Effector memory CD8-positive, alpha-beta T cell (primary cell): ENCODE measurements around the gene ATP5PB.
A peak's percentile ranks its signal among the peaks of the same experiment; 100 is the strongest.

Experiments
- ATAC-seq: fragments of 150-1000 bp; cut with Tn5 transposase; replicated peaks from 2 replicates; pipeline ENCODE4 v1.10.0; 2021; ENCODE audit warnings: mild to moderate bottlenecking, moderate library complexity
- DNase-seq, 3 experiments: peaks; one replicate each; pipeline ENCODE4 v3.0.0; 2021
- H3K27ac Mint-ChIP-seq, 2 donors: one replicate each; pipeline ENCODE4 v1.8.0; 2022; ENCODE audit warnings: mild to moderate bottlenecking in 2 of 2, mixed read lengths in 2 of 2, moderate library complexity in 2 of 2
- H3K27me3 Mint-ChIP-seq, 2 donors: one replicate each; pipeline ENCODE4 v1.8.0; 2022; ENCODE audit warnings: mixed read lengths in 2 of 2
- H3K36me3 Mint-ChIP-seq: one replicate; pipeline ENCODE4 v1.8.0; 2022; ENCODE audit warnings: mild to moderate bottlenecking, moderate library complexity, mixed read lengths; ENCODE audit not compliant: insufficient read depth
- H3K4me1 Mint-ChIP-seq, 2 donors: one replicate each; pipeline ENCODE4 v1.8.0; 2022; ENCODE audit warnings: low read depth in 2 of 2, mixed read lengths in 2 of 2
- H3K4me3 Mint-ChIP-seq, 2 donors: one replicate each; pipeline ENCODE4 v1.8.0; 2022; ENCODE audit warnings: mild to moderate bottlenecking in 2 of 2, mixed read lengths in 2 of 2, moderate library complexity in 2 of 2
- H3K9me3 Mint-ChIP-seq, 2 donors: one replicate each; pipeline ENCODE4 v1.8.0; 2022; ENCODE audit warnings: mixed read lengths in 2 of 2

ATP5PB gene

DNA sequence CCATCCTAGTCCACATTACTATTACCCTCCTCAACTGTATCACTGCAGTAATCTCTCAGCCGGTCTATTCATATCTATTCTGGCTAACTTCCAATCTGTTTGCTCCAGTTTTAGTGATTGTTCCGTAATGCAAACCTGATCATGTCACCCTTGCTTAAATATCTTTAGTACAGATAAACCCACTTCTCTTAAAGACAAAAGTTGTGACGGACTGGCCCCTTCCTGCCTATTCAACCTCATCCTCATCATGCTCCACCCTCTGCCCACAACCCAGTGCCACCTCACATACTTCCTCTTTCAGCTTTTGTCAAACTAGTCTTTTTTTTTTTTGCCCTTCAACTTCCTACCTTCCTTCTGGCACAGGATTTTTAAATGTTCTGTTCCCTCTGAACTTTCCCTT lies 21.7 kb downstream of the ATP5PB start:
- H3K4me3 Mint-ChIP-seq = no peak overlapping the region
- no peaks in the 10 kb centered on the region for H3K27me3 Mint-ChIP-seq
- no peaks in the 10 kb centered on the region for H3K36me3 Mint-ChIP-seq
- H3K27ac Mint-ChIP-seq = no peak overlapping the region
- peaks cover 18 to 22% of the 10 kb centered on the region in 2 donors for H3K4me1 Mint-ChIP-seq
- peak; percentile 58 to 64 (median 61) for DNase-seq
- H3K9me3 Mint-ChIP-seq = no peaks in the 10 kb centered on the region
- ATAC-seq = peak; percentile 97

DNA sequence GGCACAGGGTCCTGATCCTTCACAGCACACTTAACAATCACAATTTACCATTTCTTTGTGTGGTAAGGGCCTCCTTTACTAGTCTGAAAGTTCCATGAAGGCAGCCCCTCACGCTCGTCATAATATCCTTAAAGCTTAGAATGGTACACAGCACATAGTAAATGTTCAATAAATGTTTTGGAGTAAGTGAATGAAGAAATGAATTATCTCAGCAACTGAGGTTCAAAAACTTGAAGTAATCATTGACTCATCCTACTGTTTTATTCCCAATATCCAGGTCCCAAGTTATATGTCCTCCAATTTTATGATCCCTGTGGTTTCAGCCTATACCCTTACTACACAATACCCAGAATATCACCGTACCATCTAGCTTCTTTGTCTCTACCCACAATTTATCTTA lies 22.3 kb downstream of the ATP5PB start:
- Mint-ChIP-seq H3K4me3 (no peak overlapping the region), H3K27me3 (no peaks in the 10 kb centered on the region), H3K9me3 (no peaks in the 10 kb centered on the region), H3K4me1 (peaks cover 21 to 27% of the 10 kb centered on the region in 2 donors), H3K27ac (no peak overlapping the region), H3K36me3 (no peaks in the 10 kb centered on the region)
- no peak for ATAC-seq
- no peak for DNase-seq

DNA sequence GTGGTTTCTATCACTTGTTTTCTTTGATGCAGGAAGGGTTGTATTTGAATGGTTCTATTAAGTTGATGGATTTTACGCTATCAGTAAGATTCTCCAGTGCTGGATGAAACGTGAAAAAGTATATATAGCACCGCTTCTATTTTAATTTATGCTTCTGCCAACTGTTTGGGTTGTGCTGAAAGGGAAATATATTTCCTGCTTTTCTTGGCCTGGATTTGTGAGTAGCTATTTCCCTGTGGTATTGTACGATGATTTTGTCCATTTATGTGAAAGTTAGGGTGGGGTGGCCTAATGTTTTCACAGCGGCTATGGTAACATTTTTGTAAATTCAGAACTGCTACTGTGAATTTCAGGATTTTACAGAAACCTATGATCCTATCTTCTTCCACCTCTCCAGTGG lies 24.8 kb downstream of the ATP5PB start:
- Mint-ChIP-seq H3K4me3 (peak overlapping the region; percentile 49 to 54), H3K36me3 (peaks cover 7% of the 10 kb centered on the region), H3K4me1 (peaks cover 42 to 50% of the 10 kb centered on the region in 2 donors), H3K9me3 (no peaks in the 10 kb centered on the region), H3K27ac (no peak overlapping the region), H3K27me3 (no peaks in the 10 kb centered on the region)
- no peak for DNase-seq
- ATAC-seq = no peak

DNA sequence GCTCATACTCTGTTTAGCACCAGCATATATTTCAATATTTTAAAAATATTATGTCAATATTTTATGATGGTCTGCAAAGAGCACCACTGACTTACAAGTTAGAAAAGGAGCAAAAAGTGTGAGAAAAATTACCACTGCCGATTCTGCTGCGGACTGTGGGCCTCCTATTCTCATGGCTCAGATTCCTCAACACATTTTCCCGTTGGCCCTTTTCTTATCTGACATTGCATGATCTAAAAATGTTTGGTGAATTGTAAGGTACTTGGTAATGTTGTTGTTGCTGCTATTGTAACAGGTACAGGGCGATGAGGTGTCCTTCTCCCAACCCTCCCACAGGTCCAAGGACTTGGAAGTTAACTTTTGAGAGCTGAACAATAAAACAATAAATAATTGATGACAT lies 25.3 kb downstream of the ATP5PB start:
- no peaks in the 10 kb centered on the region for H3K9me3 Mint-ChIP-seq
- ATAC-seq (no peak), DNase-seq (no peak)
- peak overlapping the region; percentile 54 to 63 for H3K4me3 Mint-ChIP-seq
- peaks cover 7% of the 10 kb centered on the region for H3K36me3 Mint-ChIP-seq
- H3K27me3 Mint-ChIP-seq = no peaks in the 10 kb centered on the region
- peaks cover 42 to 50% of the 10 kb centered on the region in 2 donors for H3K4me1 Mint-ChIP-seq
- H3K27ac Mint-ChIP-seq = no peak overlapping the region

DNA sequence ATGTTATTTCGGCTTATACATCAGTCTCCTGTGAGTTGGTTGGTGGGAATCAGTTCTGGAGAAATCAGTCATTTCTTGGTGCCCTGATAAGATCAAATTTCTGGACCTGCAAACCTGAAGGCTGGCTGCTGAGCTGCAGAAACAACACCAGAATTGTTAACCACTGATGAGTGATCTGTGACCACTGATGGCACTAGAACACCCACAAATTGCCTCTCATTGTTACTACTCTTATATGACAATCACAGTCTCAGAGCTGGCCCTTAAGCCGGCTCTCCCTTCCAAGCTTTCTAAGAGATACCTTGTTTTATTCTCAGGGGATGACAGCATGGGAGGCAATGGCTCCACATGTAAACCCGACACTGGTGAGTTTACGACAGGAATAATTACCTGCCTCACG lies 26.4 kb downstream of the ATP5PB start:
- peak; percentile 24 for ATAC-seq
- Mint-ChIP-seq H3K27me3 (no peaks in the 10 kb centered on the region), H3K27ac (peak overlapping the region; percentile 69 to 81), H3K36me3 (peaks cover 7% of the 10 kb centered on the region), H3K4me1 (peaks cover 42 to 56% of the 10 kb centered on the region in 2 donors), H3K4me3 (peak overlapping the region; percentile 63 to 73), H3K9me3 (no peaks in the 10 kb centered on the region)
- peak; percentile 9 to 18 (median 17) for DNase-seq

DNA sequence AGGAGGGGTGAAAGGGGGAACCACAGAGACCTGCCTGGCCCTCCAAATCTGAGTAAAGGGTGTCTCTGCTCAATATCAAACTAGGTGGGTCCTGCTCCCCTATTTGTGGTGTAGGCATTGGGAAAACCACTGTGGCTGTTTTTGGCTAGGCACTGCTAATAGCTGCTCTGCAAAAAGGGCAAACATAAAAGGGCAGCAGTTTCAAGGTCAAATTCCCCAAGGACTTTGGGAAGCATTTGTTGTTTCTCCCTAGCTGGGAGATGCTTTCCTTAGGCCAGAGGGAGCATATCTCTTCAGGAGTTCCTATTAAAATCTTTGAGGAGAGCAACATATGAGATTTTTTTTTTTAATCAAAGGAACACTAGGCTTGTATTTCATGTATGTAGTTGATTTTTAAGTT lies 26.9 kb downstream of the ATP5PB start:
- ATAC-seq = no peak
- peaks cover 7% of the 10 kb centered on the region for H3K36me3 Mint-ChIP-seq
- no peaks in the 10 kb centered on the region for H3K9me3 Mint-ChIP-seq
- peak overlapping the region; percentile 63 to 73 for H3K4me3 Mint-ChIP-seq
- peak overlapping the region; percentile 70 to 81 for H3K27ac Mint-ChIP-seq
- peaks cover 42 to 56% of the 10 kb centered on the region in 2 donors for H3K4me1 Mint-ChIP-seq
- no peak for DNase-seq
- no peaks in the 10 kb centered on the region for H3K27me3 Mint-ChIP-seq

DNA sequence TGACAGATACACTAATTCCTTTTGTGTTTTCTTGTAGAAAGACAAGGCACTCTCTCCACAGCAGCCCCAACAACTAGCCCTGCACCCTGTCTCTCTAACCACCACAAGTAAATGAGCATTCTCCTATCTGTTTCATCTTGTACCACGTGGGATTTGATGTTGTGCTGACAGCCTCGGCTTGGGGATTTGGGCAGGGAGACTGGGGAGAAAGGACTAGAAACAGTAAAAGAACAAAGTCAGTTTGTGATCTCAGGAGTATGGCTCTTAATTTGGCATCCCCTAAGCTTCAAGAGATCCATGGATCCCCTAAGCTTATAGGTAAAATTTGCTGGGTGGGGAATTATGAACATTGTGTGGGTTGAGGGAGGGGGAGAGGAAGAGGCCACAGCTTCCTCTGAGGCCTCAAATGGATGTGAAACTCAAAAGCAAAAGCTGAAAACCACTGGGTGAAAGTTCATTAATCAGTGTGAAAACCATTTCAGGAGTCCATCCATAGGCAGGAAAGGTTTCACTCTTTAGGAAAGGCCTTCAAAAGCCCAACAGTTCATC lies 27.6 kb downstream of the ATP5PB start:
- Mint-ChIP-seq H3K27ac (peak overlapping the region; percentile 70 to 81), H3K27me3 (no peaks in the 10 kb centered on the region), H3K36me3 (peaks cover 7% of the 10 kb centered on the region), H3K9me3 (no peaks in the 10 kb centered on the region), H3K4me1 (peaks cover 40 to 56% of the 10 kb centered on the region in 2 donors), H3K4me3 (peak overlapping the region; percentile 63 to 73)
- peak; percentile 20 to 34 (median 24) for DNase-seq
- ATAC-seq = peak; percentile 85

DNA sequence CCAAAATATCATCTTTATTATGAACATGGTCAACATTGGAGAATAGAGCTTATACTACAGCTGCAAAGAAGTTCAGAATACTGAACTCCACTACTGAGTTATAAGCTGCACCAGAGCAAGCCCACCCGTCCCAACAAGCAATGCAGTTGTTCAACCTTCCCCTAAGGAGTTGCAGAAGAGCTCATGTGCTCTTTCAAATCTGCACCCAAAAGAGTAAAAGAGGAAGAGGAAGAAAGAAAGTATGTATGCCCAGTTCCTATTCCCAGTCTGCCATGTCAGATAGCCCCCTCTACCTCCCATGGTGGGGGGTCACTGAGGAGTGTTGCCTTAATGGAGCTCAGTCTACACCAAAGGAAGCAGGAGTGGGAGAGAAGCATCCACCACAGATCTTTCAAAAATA lies 31.4 kb downstream of the ATP5PB start:
- peaks cover 30 to 41% of the 10 kb centered on the region in 2 donors for H3K4me1 Mint-ChIP-seq
- H3K4me3 Mint-ChIP-seq = no peak overlapping the region
- DNase-seq (no peak), ATAC-seq (no peak)
- H3K27ac Mint-ChIP-seq = no peak overlapping the region
- peaks cover 7% of the 10 kb centered on the region for H3K36me3 Mint-ChIP-seq
- no peaks in the 10 kb centered on the region for H3K9me3 Mint-ChIP-seq
- H3K27me3 Mint-ChIP-seq = no peaks in the 10 kb centered on the region

DNA sequence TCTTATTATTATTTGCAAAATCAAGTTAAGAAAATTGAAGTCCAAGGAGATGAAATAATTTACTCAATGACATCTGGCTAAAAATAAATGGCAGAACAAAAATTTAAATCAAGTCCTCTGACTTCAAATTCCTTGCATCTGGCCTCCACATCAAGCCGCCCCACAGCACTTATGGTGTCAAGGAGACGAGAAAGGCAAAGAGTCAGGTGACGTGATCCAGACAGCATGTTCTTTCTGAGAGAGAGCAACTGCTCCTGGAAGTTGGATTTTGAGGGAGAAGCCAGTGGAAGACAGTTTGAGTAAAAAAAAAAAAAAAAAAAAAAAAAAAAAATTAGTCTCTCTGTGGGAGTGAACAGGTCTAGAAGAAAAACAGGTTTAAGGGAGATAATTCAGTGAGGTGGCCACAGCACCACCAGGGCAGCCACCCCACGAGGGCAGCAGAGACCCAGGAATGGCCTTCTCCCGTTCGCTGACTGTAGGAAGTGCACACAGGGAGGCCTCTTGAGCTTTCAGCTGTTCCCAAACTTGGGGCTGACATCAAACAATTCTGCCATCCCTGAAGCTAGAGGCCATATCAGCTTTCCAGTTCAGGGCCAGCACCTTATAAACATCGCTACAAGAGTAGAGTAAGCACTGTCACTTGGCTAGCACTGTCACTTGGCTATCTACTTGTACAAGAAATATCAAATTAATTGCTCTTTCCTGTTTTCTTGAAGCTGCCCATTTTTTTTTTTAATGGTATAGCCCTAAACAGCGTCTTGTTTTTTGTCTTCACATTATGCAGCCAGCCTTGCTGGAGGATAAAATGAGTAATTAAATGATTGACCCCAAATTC lies 32.3 kb downstream of the ATP5PB start:
- no peak overlapping the region for H3K27ac Mint-ChIP-seq
- H3K4me1 Mint-ChIP-seq = peaks cover 23 to 33% of the 10 kb centered on the region in 2 donors
- H3K9me3 Mint-ChIP-seq = no peaks in the 10 kb centered on the region
- no peak overlapping the region for H3K4me3 Mint-ChIP-seq
- DNase-seq (no peak), ATAC-seq (no peak)
- no peaks in the 10 kb centered on the region for H3K27me3 Mint-ChIP-seq
- H3K36me3 Mint-ChIP-seq = peaks cover 7% of the 10 kb centered on the region

DNA sequence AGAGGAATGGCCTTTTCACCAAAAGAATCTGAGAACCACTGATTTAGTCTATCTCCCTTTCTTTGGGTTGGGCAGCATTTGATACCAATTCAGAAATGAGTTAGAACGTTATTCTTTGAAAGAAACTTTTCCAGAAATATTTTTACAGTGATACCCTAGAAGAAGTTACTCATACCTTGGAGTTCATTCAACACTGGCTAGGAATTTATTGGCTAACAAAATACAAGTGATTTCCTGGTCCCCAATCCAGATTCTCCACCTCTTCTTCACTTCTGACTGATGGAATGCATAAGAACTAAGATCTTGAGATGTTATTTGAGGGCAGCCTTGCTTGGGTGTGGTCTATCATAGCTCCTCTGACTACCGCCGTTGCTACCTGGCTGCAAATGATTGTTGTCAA lies 33.9 kb downstream of the ATP5PB start:
- no peak for DNase-seq
- peaks cover 9 to 19% of the 10 kb centered on the region in 2 donors for H3K4me1 Mint-ChIP-seq
- H3K27ac Mint-ChIP-seq = no peak overlapping the region
- H3K9me3 Mint-ChIP-seq = no peaks in the 10 kb centered on the region
- H3K36me3 Mint-ChIP-seq = peaks cover 1% of the 10 kb centered on the region
- H3K27me3 Mint-ChIP-seq = no peaks in the 10 kb centered on the region
- no peak overlapping the region for H3K4me3 Mint-ChIP-seq
- no peak for ATAC-seq

DNA sequence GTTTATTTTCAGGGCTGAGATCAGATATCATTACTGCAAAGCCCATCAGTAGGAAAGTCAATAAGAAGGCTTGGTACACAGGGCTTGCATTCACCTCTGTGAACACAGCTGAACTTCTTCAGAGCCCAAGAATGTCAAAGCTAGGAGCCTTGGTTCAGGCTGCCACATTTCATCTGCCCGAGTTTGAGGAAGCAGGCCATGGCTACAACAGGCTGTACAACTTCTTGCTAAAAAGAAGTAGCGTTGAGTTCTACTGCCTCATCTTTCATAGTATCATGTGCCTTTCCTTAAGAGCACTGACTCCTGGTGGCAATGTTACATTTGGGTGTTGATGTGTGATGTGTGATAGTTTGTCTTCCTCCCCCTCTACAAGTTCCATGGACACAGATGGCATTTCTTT lies 34.6 kb downstream of the ATP5PB start:
- Mint-ChIP-seq H3K4me3 (no peak overlapping the region), H3K9me3 (no peaks in the 10 kb centered on the region), H3K27me3 (no peaks in the 10 kb centered on the region), H3K27ac (no peak overlapping the region), H3K4me1 (peaks cover 4 to 15% of the 10 kb centered on the region in 2 donors), H3K36me3 (no peaks in the 10 kb centered on the region)
- ATAC-seq = no peak
- no peak for DNase-seq

DNA sequence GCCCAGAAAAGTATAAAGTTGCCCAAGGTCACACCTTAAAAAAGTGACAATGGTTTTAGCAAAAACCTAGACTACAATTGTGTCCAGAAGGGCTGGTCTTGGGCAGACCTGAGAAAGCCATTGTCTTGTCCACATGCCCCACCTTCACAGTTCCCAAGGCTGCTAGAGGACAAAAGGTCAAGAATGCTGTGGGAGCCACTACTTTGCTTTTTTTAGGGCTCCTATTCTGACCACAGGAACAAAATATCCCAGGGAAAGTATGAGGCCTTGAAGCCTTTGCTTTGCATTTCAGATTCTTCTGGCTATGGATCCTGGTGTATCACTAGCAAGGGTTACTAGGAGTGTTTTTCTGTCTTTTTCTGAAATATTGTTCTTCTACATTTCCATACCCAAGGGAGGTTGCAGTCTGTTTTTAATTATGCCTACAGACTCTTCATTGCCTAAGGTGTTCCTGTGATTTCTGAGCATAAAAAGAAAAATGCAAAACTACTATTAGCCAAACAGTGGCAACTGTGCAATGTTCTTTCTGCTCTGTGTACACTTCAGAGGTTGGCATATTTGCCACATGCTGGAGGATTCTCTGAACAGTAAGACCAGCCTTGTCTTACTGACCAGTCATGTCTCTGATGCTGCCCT lies 35.2 kb downstream of the ATP5PB start:
- Mint-ChIP-seq H3K27ac (peak overlapping the region; percentile 35 to 69), H3K27me3 (no peaks in the 10 kb centered on the region), H3K9me3 (no peaks in the 10 kb centered on the region), H3K4me1 (peaks cover 4 to 14% of the 10 kb centered on the region in 2 donors), H3K4me3 (no peak overlapping the region), H3K36me3 (no peaks in the 10 kb centered on the region)
- no peak for DNase-seq
- ATAC-seq = no peak

DNA sequence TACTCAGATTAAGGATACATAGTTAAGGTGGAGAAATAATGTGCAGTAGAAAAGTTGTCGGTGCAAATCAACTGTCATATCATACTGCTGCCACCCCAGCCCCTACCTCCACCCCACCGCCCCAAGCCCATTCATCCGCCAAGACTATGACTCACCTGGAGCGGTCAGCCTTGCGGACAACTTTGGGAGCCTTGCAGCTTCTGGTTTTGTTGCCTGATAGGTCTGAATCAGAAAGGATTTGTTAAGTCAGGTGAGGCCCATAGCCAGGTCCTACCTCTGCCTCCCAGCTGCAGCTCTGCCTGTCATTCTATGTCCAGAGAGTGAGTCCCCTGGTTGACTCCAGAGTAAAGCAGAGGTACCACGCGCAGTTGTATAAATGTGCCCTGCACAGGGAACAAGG lies 37.2 kb downstream of the ATP5PB start:
- no peaks in the 10 kb centered on the region for H3K27me3 Mint-ChIP-seq
- peaks cover 6 to 9% of the 10 kb centered on the region in 2 donors for H3K4me1 Mint-ChIP-seq
- H3K9me3 Mint-ChIP-seq = no peaks in the 10 kb centered on the region
- H3K36me3 Mint-ChIP-seq = no peaks in the 10 kb centered on the region
- no peak for DNase-seq
- no peak for ATAC-seq
- no peak overlapping the region for H3K27ac Mint-ChIP-seq
- no peak overlapping the region for H3K4me3 Mint-ChIP-seq

DNA sequence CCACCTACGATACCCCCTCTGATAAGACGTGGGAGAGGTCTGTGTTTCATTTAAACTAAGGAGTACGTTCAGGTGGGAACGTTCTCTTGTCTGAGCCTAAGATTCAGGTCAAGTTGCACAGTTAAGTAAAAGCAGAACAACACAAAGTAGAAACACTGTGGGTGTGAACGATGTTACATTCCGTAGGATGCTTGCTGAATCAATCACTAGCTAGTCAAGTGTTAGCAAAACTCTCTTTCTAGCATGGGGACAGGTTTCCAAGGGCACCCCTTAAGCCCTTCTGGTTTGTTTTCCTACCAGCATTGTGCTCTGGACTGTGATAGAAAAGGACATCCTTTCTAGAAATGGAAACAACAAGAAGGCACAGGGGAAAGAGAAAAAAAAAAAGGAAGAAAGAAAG lies 37.9 kb downstream of the ATP5PB start:
- DNase-seq = no peak
- H3K4me1 Mint-ChIP-seq = peaks cover 6 to 9% of the 10 kb centered on the region in 2 donors
- H3K9me3 Mint-ChIP-seq = no peaks in the 10 kb centered on the region
- no peak for ATAC-seq
- H3K27ac Mint-ChIP-seq = no peak overlapping the region
- no peaks in the 10 kb centered on the region for H3K36me3 Mint-ChIP-seq
- no peak overlapping the region for H3K4me3 Mint-ChIP-seq
- H3K27me3 Mint-ChIP-seq = no peaks in the 10 kb centered on the region
